GM18520 (cell line): ENCODE data around the gene ARG2.

Source experiments
- ATAC-seq: cut with Tn5 transposase; IDR thresholded peaks from one replicate; pipeline ENCODE4 v1.9.1; 2021; ENCODE audit not compliant: unreplicated experiment

Gene ARG2

DNA sequence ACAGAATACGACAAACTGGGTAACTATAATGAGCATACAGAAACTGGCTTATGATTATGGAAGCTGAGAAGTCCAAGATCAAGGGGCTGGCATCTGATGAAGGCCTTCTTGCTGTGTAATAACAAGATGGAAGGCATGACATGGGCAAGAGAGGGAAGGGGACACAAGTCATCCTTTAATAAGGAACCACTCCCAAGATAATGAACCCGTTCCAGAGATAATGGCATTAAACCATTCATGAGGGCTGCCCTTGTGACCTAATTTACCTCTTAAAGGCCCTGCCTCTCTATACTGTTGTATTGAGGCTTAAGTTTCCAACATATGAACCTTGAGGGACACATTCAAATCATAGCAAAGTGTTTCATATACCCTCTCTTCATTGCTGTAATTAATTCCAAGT, 59.3 kb downstream of the ARG2 start:
- no peak for ATAC-seq

DNA sequence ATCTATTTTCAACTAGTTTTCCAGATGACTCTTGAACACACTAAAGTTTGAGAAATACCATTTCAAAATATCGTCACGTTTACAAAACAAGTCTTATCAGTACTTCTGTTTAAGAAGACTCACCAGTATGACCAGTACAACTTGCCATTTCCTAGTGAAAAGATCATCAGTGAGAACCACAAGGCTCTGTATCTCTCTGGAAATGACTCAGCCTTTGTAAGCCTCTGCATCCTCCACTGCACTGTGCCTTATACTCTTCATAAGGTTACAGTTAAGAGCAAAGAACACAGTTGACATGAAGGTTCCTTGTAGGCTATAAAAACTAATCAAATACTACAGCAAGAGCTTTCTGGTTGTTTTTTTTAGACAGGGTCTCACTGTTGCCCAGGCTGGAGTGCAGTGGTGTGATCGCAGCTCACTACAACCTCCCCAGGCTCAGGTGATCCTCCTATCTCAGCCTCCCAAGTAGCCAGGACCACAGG, 60.4 kb downstream of the ARG2 start:
- peak; percentile 98 for ATAC-seq

DNA sequence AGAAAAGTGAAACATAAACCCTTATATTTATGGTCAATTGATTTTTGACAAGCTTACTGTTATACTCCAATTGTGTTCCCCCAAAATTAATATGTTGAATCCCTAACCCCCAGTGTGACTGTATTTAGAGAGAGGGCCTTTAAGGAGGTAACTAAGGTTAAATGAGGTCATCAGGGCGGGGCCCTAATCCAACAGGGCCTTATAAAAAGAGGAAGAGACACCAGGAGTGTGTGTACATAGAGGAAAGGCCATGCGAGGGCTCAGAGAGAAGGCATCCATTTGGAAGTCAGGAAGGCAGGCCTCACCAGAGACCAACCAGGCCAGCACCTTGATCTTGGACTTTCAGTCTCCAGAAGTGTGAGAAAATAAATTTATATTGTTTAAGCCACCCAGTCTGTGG, 61.2 kb downstream of the ARG2 start:
- no peak for ATAC-seq

- no peak for ATAC-seq
Measured at GRCh38 chr14:67683842-67684241, 64.1 kb downstream of the ARG2 start.

GRCh38 chr14:67690011-67690410, 70.3 kb downstream of the ARG2 start:
- no peak for ATAC-seq

- peak; percentile 90 for ATAC-seq
Measured at GRCh38 chr14:67694791-67695393, 75.2 kb downstream of the ARG2 start.

GRCh38 chr14:67695394-67695949, 75.8 kb downstream of the ARG2 start, which contains the start of gene RDH11:
TSS of gene RDH11 (minus strand) at chr14:67695764. CDS start at chr14:67695703, 61 bp downstream.
- ATAC-seq, result peak; percentile 80

GRCh38 chr14:67697006-67697405, 77.3 kb downstream of the ARG2 start:
- ATAC-seq, result no peak

DNA sequence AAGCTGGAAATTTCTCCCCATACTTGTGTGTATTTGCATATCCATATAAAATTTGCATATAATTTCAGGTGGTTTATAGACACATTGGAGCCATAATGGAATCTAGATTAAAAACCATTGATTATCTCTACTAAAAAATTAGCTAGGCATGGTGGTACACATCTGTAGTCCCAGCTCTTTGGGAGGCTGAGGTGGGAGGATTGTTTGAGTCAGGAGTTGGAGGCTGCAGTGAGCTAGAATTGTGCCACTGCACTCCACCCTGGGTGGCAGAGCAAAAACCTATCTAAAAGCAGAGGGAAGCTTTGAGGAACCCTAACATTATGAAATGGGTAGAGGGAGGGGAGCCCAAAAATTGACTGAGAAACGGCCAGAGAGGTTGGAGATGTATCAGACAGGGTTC, 78.5 kb downstream of the ARG2 start:
- no peak for ATAC-seq
